DMS 273 treated with DMSO at 0.1 percent for 48 hours (cell line): ENCODE data around the gene HEXB.
"Not testable (repeated sequence)": the region's sequence is repeated elsewhere in the genome, so short reads cannot be mapped to it uniquely, and the experiment has no call there.

Source experiments
- DNase-seq: peaks from one replicate; lab custom pipeline; 2025; lab: John Stamatoyannopoulos, UW

Gene HEXB

GRCh38 chr5:74659172-74659571, 25.9 kb upstream of the HEXB start:
- DNase-seq = no peak

- no peak for DNase-seq
Observed at GRCh38 chr5:74660140-74660539, 24.9 kb upstream of the HEXB start.

- DNase-seq = no peak
Observed at GRCh38 chr5:74660873-74661272, 24.2 kb upstream of the HEXB start.

- DNase-seq = no peak
Observed at GRCh38 chr5:74664551-74664950, 20.5 kb upstream of the HEXB start.

- DNase-seq = no peak
Observed at GRCh38 chr5:74665273-74665672, 19.8 kb upstream of the HEXB start.

GRCh38 chr5:74665816-74666215, 19.2 kb upstream of the HEXB start:
- no peak for DNase-seq

GRCh38 chr5:74667396-74667795, 17.6 kb upstream of the HEXB start:
- DNase-seq = no peak

- no peak for DNase-seq
Observed at GRCh38 chr5:74669821-74670220, 15.2 kb upstream of the HEXB start.

- no peak for DNase-seq
Observed at GRCh38 chr5:74670396-74671038, 14.5 kb upstream of the HEXB start.

GRCh38 chr5:74672215-74672877, 12.7 kb upstream of the HEXB start:
- no peak for DNase-seq

- DNase-seq = peak; percentile 80
Observed at GRCh38 chr5:74673011-74673790, 11.8 kb upstream of the HEXB start.

GRCh38 chr5:74676466-74676865, 8.6 kb upstream of the HEXB start:
- not testable (repeated sequence) for DNase-seq

GRCh38 chr5:74678123-74678522, 6.9 kb upstream of the HEXB start:
- DNase-seq = not testable (repeated sequence)

- not testable (repeated sequence) for DNase-seq
Observed at GRCh38 chr5:74679300-74679699, 5.7 kb upstream of the HEXB start.

- DNase-seq = no peak
Observed at GRCh38 chr5:74679966-74680365, 5.1 kb upstream of the HEXB start.

- no peak for DNase-seq
Observed at GRCh38 chr5:74685979-74686631, 1.1 kb downstream of the HEXB start.

- DNase-seq = no peak
Observed at GRCh38 chr5:74686962-74687751, 2.1 kb downstream of the HEXB start.

GRCh38 chr5:74693191-74693590, 8.2 kb downstream of the HEXB start:
- no peak for DNase-seq

- no peak for DNase-seq
Observed at GRCh38 chr5:74717596-74717995, 32.6 kb downstream of the HEXB start.

GRCh38 chr5:74722271-74722670, 37.2 kb downstream of the HEXB start:
- DNase-seq = no peak

GRCh38 chr5:74725331-74725730, 40.3 kb downstream of the HEXB start:
- no peak for DNase-seq

GRCh38 chr5:74736759-74737158, 51.7 kb downstream of the HEXB start:
- no peak for DNase-seq
